Effector memory CD4-positive, alpha-beta T cell (primary cell): ENCODE measurements around the gene RFPL1.
A peak's percentile ranks its signal among the peaks of the same experiment; 100 is the strongest.
"Not testable (repeated sequence)": the region's sequence is repeated elsewhere in the genome, so short reads cannot be mapped to it uniquely, and the experiment has no call there.

ENCODE experiments used
- DNase-seq, 3 donors: peaks; one replicate each; pipeline ENCODE4 v3.0.0-alpha.2; 2020
- H3K27ac ChIP-seq: 2 replicates; pipeline ENCODE4 v1.7.0; 2013; ENCODE audit warnings: mild to moderate bottlenecking, low read length, moderate library complexity; ENCODE audit not compliant: insufficient read depth, poor library complexity, severe bottlenecking
- H3K27me3 ChIP-seq: replicated peaks from 2 replicates; pipeline ENCODE4 v1.7.0; 2013; ENCODE audit warnings: mild to moderate bottlenecking, low read length; ENCODE audit not compliant: insufficient read depth, control insufficient read depth, poor library complexity, severe bottlenecking
- H3K36me3 ChIP-seq: 2 replicates; pipeline ENCODE4 v1.7.0; 2013; ENCODE audit warnings: mild to moderate bottlenecking, low read length, moderate library complexity; ENCODE audit not compliant: control insufficient read depth, insufficient read depth
- H3K4me1 ChIP-seq: 2 replicates; pipeline ENCODE4 v1.7.0; 2013; ENCODE audit warnings: low read length, mild to moderate bottlenecking; ENCODE audit not compliant: control insufficient read depth, insufficient read depth, poor library complexity, severe bottlenecking
- H3K4me3 ChIP-seq: 2 replicates; pipeline ENCODE4 v1.7.0; 2013; ENCODE audit warnings: low read length, low read depth, mild to moderate bottlenecking; ENCODE audit not compliant: insufficient read depth, poor library complexity, severe bottlenecking
- H3K9me3 ChIP-seq: 2 replicates; pipeline ENCODE4 v1.7.0; 2013; ENCODE audit warnings: mild to moderate bottlenecking, low read length, moderate library complexity; ENCODE audit not compliant: control insufficient read depth

Gene RFPL1

DNA sequence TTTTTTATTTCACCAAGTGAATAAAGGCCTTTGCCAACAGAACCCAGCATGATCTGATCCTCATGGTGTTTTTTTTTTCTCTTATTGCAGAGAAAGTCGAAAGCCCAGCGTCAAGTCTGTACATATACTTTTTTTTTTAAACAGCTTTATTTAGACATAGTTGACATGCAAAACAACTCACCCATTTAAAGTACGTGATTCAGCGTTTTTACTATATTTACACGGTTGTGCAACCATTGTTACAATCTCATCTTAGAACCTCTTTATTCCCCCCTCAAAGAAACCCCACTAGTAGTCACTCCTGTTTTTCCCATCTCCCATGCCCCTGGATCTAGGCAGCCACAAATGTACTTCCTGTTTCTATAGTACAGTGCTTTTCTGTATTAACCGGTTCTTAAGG, 29.4 kb upstream of the RFPL1 start:
- Histone ChIP-seq H3K4me1 (no peaks in the 10 kb centered on the region), H3K9me3 (no peaks in the 10 kb centered on the region), H3K4me3 (no peak overlapping the region), H3K27me3 (no peaks in the 10 kb centered on the region), H3K36me3 (no peaks in the 10 kb centered on the region), H3K27ac (no peak overlapping the region)
- DNase-seq, result no peak

DNA sequence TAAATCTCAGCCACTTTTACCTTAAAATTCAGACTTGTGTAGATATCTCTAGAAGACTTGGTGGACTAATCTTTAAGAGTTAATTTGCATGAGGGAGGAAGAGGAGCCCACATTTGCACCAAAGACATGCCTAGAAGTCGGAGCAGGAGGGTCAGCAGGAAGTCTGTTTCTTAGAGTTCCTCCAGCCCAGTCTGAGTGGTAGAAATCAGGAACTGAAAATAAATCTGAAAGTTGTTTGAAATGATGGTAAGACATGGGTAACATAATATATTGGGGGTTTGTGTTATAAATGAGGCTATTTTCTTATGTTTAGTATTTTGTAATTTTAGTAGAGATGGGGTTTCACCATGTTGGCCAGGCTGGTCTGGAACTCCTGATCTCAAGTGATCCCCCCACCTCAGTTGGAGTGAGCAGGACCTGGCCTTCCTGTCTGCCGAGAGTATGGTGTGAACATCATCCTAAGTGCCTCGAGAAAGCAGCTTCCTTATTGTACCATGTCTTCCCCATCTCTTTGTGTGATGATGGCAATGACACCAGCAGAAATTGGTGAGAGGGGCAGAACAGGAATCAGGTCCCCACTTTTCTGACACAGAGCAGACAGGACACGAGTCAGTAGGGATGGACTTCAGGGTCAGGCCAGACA, 26.7 kb upstream of the RFPL1 start:
- H3K36me3 ChIP-seq, H3K4me1 ChIP-seq, H3K9me3 ChIP-seq, H3K27me3 ChIP-seq, DNase-seq, H3K27ac ChIP-seq, H3K4me3 ChIP-seq: not testable (repeated sequence)

DNA sequence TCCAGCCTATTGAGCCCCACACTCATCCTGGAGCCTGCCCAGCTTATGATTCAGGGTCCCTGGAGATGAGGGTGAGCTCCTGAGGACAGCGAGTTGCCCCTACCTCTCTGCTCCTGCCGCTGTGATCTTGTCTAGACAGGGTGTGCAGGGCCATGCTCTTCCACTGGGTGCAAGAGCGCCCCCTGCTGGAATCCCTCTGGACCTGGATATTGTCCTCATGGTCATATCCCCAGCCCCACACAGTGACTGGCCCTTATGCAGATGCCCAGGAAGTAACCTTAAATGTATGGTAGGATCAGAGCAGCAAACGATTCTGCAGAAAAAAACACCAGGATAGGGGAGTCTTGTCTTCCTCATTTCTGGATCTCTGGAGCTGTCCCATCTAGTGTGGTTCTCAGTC, 25.6 kb upstream of the RFPL1 start:
- not testable (repeated sequence) for H3K27me3 ChIP-seq, DNase-seq

DNA sequence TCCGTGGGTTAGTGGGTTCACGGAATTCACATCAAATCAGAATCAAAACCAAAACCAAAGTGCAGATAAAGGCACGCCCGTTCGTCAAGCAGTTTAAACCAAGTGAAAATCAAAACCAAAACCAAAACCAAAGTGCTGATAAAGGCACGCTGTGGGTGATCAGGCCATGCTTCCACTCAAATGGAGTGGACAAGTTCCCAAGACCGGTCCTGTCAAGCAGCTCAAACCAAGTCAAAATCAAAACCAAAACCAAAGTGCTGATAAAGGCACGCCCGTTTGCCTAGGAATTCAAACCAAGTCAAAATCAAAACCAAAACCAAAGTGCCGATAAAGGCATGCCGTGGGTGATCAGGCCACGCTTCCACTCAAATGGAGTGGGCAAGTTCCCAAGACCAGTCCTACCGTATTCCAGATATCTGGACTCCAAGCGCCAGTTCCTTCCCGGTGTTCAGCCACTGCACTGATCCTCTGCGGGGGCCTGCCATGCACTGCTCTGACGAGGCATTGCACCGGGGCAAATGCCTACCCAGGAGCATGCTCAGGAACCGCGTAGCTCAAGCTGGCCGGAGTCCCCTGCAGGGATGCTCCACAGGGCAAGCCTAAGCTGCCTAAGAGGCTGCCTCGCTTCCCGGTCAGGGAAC, 23.3 kb upstream of the RFPL1 start:
- H3K27me3 ChIP-seq, H3K4me1 ChIP-seq, H3K9me3 ChIP-seq, H3K36me3 ChIP-seq: not testable (repeated sequence)
- Histone ChIP-seq H3K27ac (peak overlapping the region; percentile 65), H3K4me3 (peak overlapping the region; percentile 68)
- peak; percentile 9 to 47 (median 21) for DNase-seq

More for the DNA sequence above, 25.6 kb upstream of the RFPL1 start:
- not testable (repeated sequence) for H3K27ac ChIP-seq, H3K9me3 ChIP-seq, H3K36me3 ChIP-seq, H3K4me3 ChIP-seq, H3K4me1 ChIP-seq

DNA sequence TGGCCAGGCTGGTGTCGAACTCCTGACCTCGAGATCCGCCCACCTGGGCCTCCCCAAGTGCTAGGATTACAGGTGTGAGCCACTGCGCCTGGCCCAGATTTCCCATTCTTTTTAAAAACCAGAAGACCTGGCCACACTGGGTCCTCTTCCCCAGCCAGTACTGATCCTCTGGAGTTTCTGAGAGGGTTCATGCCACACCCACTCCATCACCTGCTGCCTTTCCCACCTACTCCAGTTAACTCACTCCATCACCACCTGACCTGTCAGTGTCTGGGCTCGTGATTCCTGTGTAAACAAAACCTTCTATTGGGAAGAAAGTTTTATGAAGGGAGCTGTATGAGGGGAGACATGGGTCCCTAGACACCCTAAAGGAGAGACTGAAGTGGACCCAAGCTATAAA, 19.7 kb upstream of the RFPL1 start:
- not testable (repeated sequence) for H3K27me3 ChIP-seq, H3K4me1 ChIP-seq, H3K9me3 ChIP-seq, H3K4me3 ChIP-seq, H3K36me3 ChIP-seq, H3K27ac ChIP-seq, DNase-seq

DNA sequence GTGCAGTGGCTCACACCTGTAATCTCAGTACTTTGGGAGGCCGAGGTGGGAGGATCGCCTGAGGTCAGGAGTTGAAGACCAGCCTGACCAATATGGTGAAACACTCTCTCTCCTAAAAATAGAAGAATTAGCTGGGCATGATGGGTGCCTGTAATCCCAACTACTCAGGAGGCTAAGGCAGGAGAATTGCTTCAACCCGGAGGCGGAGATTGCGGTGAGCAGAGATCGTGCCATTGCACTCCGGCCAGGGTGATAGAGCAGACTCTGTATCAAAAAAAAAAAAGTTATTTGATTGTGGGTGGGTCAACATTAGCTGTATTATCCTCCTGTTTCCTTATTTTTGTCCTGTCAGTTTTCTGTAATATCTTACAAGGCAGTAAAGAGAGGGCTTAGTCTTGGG, 11.9 kb upstream of the RFPL1 start:
- H3K4me1 ChIP-seq, result no peaks in the 10 kb centered on the region
- no peak for DNase-seq
- no peaks in the 10 kb centered on the region for H3K27me3 ChIP-seq
- no peaks in the 10 kb centered on the region for H3K36me3 ChIP-seq
- no peak overlapping the region for H3K4me3 ChIP-seq
- no peak overlapping the region for H3K27ac ChIP-seq
- no peaks in the 10 kb centered on the region for H3K9me3 ChIP-seq

- Histone ChIP-seq H3K36me3 (no peaks in the 10 kb centered on the region), H3K9me3 (no peaks in the 10 kb centered on the region), H3K4me1 (no peaks in the 10 kb centered on the region), H3K27ac (no peak overlapping the region), H3K27me3 (no peaks in the 10 kb centered on the region), H3K4me3 (no peak overlapping the region)
- no peak for DNase-seq
These were observed 11.1 kb upstream of the RFPL1 start for GRCh38 chr22:29427176-29427760.

- Histone ChIP-seq H3K9me3 (no peaks in the 10 kb centered on the region), H3K36me3 (no peaks in the 10 kb centered on the region), H3K27ac (no peak overlapping the region), H3K4me1 (no peaks in the 10 kb centered on the region), H3K27me3 (no peaks in the 10 kb centered on the region), H3K4me3 (no peak overlapping the region)
- no peak for DNase-seq
These were observed 6.4 kb upstream of the RFPL1 start for GRCh38 chr22:29431986-29432385.

DNA sequence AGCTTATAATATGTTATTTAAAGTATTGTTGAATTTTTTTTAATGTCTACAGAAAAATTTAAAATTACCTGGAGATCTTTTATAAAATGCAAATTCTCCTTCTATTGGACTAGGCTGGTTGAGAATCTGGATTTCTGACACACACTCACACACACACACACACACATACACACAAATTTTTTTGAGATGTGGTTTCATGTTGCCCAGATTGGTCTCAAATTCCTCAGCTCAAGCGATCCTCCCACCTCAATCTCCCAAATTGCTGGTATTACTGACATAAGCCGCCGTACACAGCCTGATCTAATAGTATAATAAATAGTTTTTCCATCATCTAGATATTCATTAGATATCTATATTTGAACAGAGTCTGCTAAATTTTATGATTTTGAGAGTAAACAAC, 4.5 kb upstream of the RFPL1 start:
- no peak overlapping the region for H3K27ac ChIP-seq
- no peak for DNase-seq
- H3K4me3 ChIP-seq, result no peak overlapping the region
- H3K27me3 ChIP-seq, result no peaks in the 10 kb centered on the region
- no peaks in the 10 kb centered on the region for H3K36me3 ChIP-seq
- H3K4me1 ChIP-seq, result no peaks in the 10 kb centered on the region
- H3K9me3 ChIP-seq, result no peaks in the 10 kb centered on the region

- H3K27ac ChIP-seq, result no peak overlapping the region
- H3K27me3 ChIP-seq, result no peaks in the 10 kb centered on the region
- no peaks in the 10 kb centered on the region for H3K36me3 ChIP-seq
- no peaks in the 10 kb centered on the region for H3K9me3 ChIP-seq
- no peak overlapping the region for H3K4me3 ChIP-seq
- H3K4me1 ChIP-seq, result no peaks in the 10 kb centered on the region
- no peak for DNase-seq
These were observed 4.1 kb upstream of the RFPL1 start for GRCh38 chr22:29434288-29434687.
